C4-2B (cell line): Measurements from ENCODE around the gene LRCOL1.

Experiments
- CTCF ChIP-seq: fragments of 450-650 bp; conservative IDR thresholded peaks from 2 replicates; pipeline ENCODE4 v1.5.1; 2017; ENCODE audit warnings: mild to moderate bottlenecking
- ZFX ChIP-seq: fragments of 450-650 bp; IDR thresholded peaks from 2 replicates; pipeline ENCODE4 v1.6.1; 2017

- TF ChIP-seq CTCF (no peak), ZFX (peak; percentile 30; the same call in 1 of the 2 replicates)
Observed at GRCh38 chr12:132559652-132560363, 50.6 kb downstream of the LRCOL1 start.
